LNCAP (cell line): ENCODE measurements around the gene RPLP2.

Experiments
- CTCF ChIP-seq: fragments of 450-650 bp; IDR thresholded peaks from 2 replicates; pipeline ENCODE4 v1.5.1; 2017; ENCODE audit warnings: mild to moderate bottlenecking

The RPLP2 gene

GRCh38 chr11:819129-819931, 9.6 kb downstream of the RPLP2 start:
- TF ChIP-seq CTCF = no peak

GRCh38 chr11:819943-820649, 10.3 kb downstream of the RPLP2 start:
- no peak for TF ChIP-seq CTCF

GRCh38 chr11:820655-821511, 11.1 kb downstream of the RPLP2 start:
- TF ChIP-seq CTCF = no peak

GRCh38 chr11:821512-822371, 12.0 kb downstream of the RPLP2 start:
- no peak for TF ChIP-seq CTCF

GRCh38 chr11:823441-824291, 13.9 kb downstream of the RPLP2 start:
- no peak for TF ChIP-seq CTCF

- no peak; the same call in 1 of the 2 replicates for TF ChIP-seq CTCF
Measured at GRCh38 chr11:824292-824880, 14.6 kb downstream of the RPLP2 start.
